Naive thymus-derived CD8-positive, alpha-beta T cell (primary cell): ENCODE results near the gene SACM1L. TPM values are rescaled to one million over a fixed set of nuclear protein-coding genes. Genes with fewer than 3 reads are reported as not detected.
"Not testable (repeated sequence)": the region's sequence is repeated elsewhere in the genome, so short reads cannot be mapped to it uniquely, and the experiment has no call there.

Source experiments
- ATAC-seq, 2 donors: fragments of 150-1000 bp; cut with Tn5 transposase in 1 of 2; sonication (Bioruptor Pico), chemical (Tn5 transposase) in 1 of 2; 1 replicate in 1 of 2; 2 replicates in 1 of 2; pipeline ENCODE4 v1.10.0; 2021; ENCODE audit warnings: mild to moderate bottlenecking in 2 of 2, moderate library complexity in 2 of 2
- POLR2A ChIA-PET: fragments of 350-600 bp; sonication (Branson Sonifier 250); formaldehyde crosslinking; loops from one replicate; lab custom pipeline; 2021; ENCODE audit warnings: antibody characterized with exemption; lab: Charles Lee
- DNase-seq, 10 donors: peaks; one replicate each; pipeline versions ENCODE4 v3.0.0 to v3.0.0-alpha.2; 2020 to 2022
- H3K27ac Mint-ChIP-seq, 10 donors: one replicate each; pipeline ENCODE4 v1.8.0; 2020 to 2022; ENCODE audit warnings: mild to moderate bottlenecking in 10 of 10, mixed read lengths in 10 of 10, moderate library complexity in 4 of 10, inconsistent platforms in 1 of 10
- H3K27me3 Mint-ChIP-seq, 5 donors: one replicate each; pipeline ENCODE4 v1.8.0; 2021 to 2022; ENCODE audit warnings: mixed read lengths in 5 of 5
- H3K36me3 Mint-ChIP-seq, 3 donors: one replicate each; pipeline ENCODE4 v1.8.0; 2020 to 2022; ENCODE audit warnings: mixed read lengths in 3 of 3, mild to moderate bottlenecking in 2 of 3, inconsistent platforms in 1 of 3
- H3K4me1 Mint-ChIP-seq, 4 donors: one replicate each; pipeline ENCODE4 v1.8.0; 2021 to 2022; ENCODE audit warnings: mixed read lengths in 4 of 4
- H3K4me3 Mint-ChIP-seq, 10 donors: one replicate each; pipeline ENCODE4 v1.8.0; 2020 to 2022; ENCODE audit warnings: mild to moderate bottlenecking in 10 of 10, mixed read lengths in 10 of 10, moderate library complexity in 6 of 10, inconsistent platforms in 1 of 10
- H3K9me3 Mint-ChIP-seq, 9 donors: one replicate each; pipeline ENCODE4 v1.8.0; 2020 to 2022; ENCODE audit warnings: mixed read lengths in 9 of 9, mild to moderate bottlenecking in 3 of 9, inconsistent platforms in 1 of 9, moderate library complexity in 1 of 9
- polyA plus RNA-seq, 3 donors: library from polyadenylated mRNA; unstranded; fragments of 300-500 nt; fragmentation: Illumina TruSeq; gene quantifications; one replicate each; pipeline ENCODE4 v1.2.3, GENCODE V29; 2021
- total RNA-seq, 8 experiments: library from RNA in 2 of 8; stranded (reverse) in 2 of 8; gene quantifications; one replicate each; pipeline ENCODE4 v1.2.3 and lab custom pipeline; 2021 to 2026

The SACM1L gene
- total and polyA plus RNA-seq, 5 experiments from 2014 or later = 18.8 to 94.4 (median 30.3) TPM

- POLR2A ChIA-PET = interaction anchor here (0.7 kb wide), 3 partner anchors 15 to 342 kb away, joined by 4 read pairs; no protein-coding TSS in a partner anchor
Measured at GRCh38 chr3:45749036-45749600, 59.9 kb downstream of the SACM1L start.

GRCh38 chr3:45749880-45750279 is 60.7 kb downstream of the SACM1L start:
- peak overlapping the region in 2 of 10 donors; percentile 46 to 72 for H3K27ac Mint-ChIP-seq
- POLR2A ChIA-PET = no interaction called here
- H3K4me1 Mint-ChIP-seq = peaks cover 0 to 6% (median 0%) of the 10 kb centered on the region in 4 donors
- no peaks in the 10 kb centered on the region for H3K9me3 Mint-ChIP-seq
- no peak overlapping the region for H3K4me3 Mint-ChIP-seq
- H3K36me3 Mint-ChIP-seq = peaks cover 0 to 19% (median 4%) of the 10 kb centered on the region in 3 donors
- DNase-seq (no peak), ATAC-seq (no peak)
- no peaks in the 10 kb centered on the region for H3K27me3 Mint-ChIP-seq

More at GRCh38 chr3:45749036-45749600, 59.9 kb downstream of the SACM1L start:
- peaks cover 0 to 22% (median 4%) of the 10 kb centered on the region in 3 donors for H3K36me3 Mint-ChIP-seq
- not testable (repeated sequence) for H3K4me1 Mint-ChIP-seq, DNase-seq, ATAC-seq, H3K27me3 Mint-ChIP-seq, H3K4me3 Mint-ChIP-seq, H3K9me3 Mint-ChIP-seq
- peak overlapping the region in 4 of 10 donors; percentile 6 to 52 (median 43) for H3K27ac Mint-ChIP-seq

- Mint-ChIP-seq H3K4me1 (peaks cover 0 to 6% (median 0%) of the 10 kb centered on the region in 4 donors), H3K4me3 (no peak overlapping the region), H3K27ac (peak overlapping the region in 1 of 10 donors; percentile 58), H3K9me3 (no peaks in the 10 kb centered on the region), H3K27me3 (no peaks in the 10 kb centered on the region), H3K36me3 (peaks cover 0 to 6% (median 0%) of the 10 kb centered on the region in 3 donors)
- POLR2A ChIA-PET = no interaction called here
- DNase-seq (no peak), ATAC-seq (no peak)
Measured at GRCh38 chr3:45751537-45752242, 62.5 kb downstream of the SACM1L start.

GRCh38 chr3:45753095-45753494 is 63.9 kb downstream of the SACM1L start:
- H3K36me3 Mint-ChIP-seq = peaks cover 0 to under 1% (median 0%) of the 10 kb centered on the region in 3 donors

GRCh38 chr3:45754461-45754860 is 65.3 kb downstream of the SACM1L start:
- no peak for ATAC-seq
- POLR2A ChIA-PET = no interaction called here
- Mint-ChIP-seq H3K4me3 (no peak overlapping the region), H3K9me3 (no peaks in the 10 kb centered on the region), H3K4me1 (peaks cover 0 to 3% (median 0%) of the 10 kb centered on the region in 4 donors), H3K27me3 (no peaks in the 10 kb centered on the region), H3K36me3 (no peaks in the 10 kb centered on the region), H3K27ac (no peak overlapping the region)
- no peak for DNase-seq

More at GRCh38 chr3:45753095-45753494, 63.9 kb downstream of the SACM1L start:
- H3K4me3 Mint-ChIP-seq = no peak overlapping the region
- H3K27ac Mint-ChIP-seq = peak overlapping the region in 1 of 10 donors; percentile 21
- H3K27me3 Mint-ChIP-seq = no peaks in the 10 kb centered on the region
- DNase-seq (no peak), ATAC-seq (no peak)
- POLR2A ChIA-PET = no interaction called here
- peaks cover 0 to 6% (median 0%) of the 10 kb centered on the region in 4 donors for H3K4me1 Mint-ChIP-seq
- no peaks in the 10 kb centered on the region for H3K9me3 Mint-ChIP-seq

- Mint-ChIP-seq H3K27ac (no peak overlapping the region), H3K4me1 (peaks cover 0 to 3% (median under 1%) of the 10 kb centered on the region in 4 donors), H3K9me3 (no peaks in the 10 kb centered on the region), H3K36me3 (no peaks in the 10 kb centered on the region), H3K27me3 (peaks cover 0 to 3% (median 0%) of the 10 kb centered on the region in 5 donors), H3K4me3 (no peak overlapping the region)
- no peak for DNase-seq
- POLR2A ChIA-PET = no interaction called here
- ATAC-seq = no peak
Measured at GRCh38 chr3:45756055-45756454, 66.9 kb downstream of the SACM1L start.

- DNase-seq, H3K9me3 Mint-ChIP-seq, H3K4me1 Mint-ChIP-seq, H3K36me3 Mint-ChIP-seq, H3K27ac Mint-ChIP-seq, POLR2A ChIA-PET, ATAC-seq, H3K4me3 Mint-ChIP-seq: not testable (repeated sequence)
- H3K27me3 Mint-ChIP-seq = peaks cover 0 to 10% (median 0%) of the 10 kb centered on the region in 5 donors
Measured at GRCh38 chr3:45757141-45757540, 67.9 kb downstream of the SACM1L start.

- Mint-ChIP-seq H3K36me3 (no peaks in the 10 kb centered on the region), H3K4me3 (no peak overlapping the region), H3K4me1 (peaks cover 3 to 6% (median 3%) of the 10 kb centered on the region in 4 donors)
Measured at GRCh38 chr3:45758871-45759270, 69.7 kb downstream of the SACM1L start.

GRCh38 chr3:45759851-45760250 is 70.7 kb downstream of the SACM1L start:
- POLR2A ChIA-PET = interaction anchor here (1.2 kb wide), 1 partner anchor 9 kb away, joined by 3 read pairs; no protein-coding TSS in a partner anchor
- H3K4me1 Mint-ChIP-seq = peaks cover 3 to 6% (median 3%) of the 10 kb centered on the region in 4 donors
- peak overlapping the region in 1 of 10 donors; percentile 73 for H3K4me3 Mint-ChIP-seq
- no peaks in the 10 kb centered on the region for H3K36me3 Mint-ChIP-seq
- H3K27ac Mint-ChIP-seq = peak overlapping the region in 1 of 10 donors; percentile 29
- ATAC-seq (no peak), DNase-seq (no peak)
- peaks cover 0 to 15% (median 0%) of the 10 kb centered on the region in 5 donors for H3K27me3 Mint-ChIP-seq
- H3K9me3 Mint-ChIP-seq = no peaks in the 10 kb centered on the region

More at GRCh38 chr3:45758871-45759270, 69.7 kb downstream of the SACM1L start:
- POLR2A ChIA-PET = interaction anchor here (1.2 kb wide), 1 partner anchor 10 kb away, joined by 3 read pairs; no protein-coding TSS in a partner anchor
- H3K27me3 Mint-ChIP-seq = peaks cover 0 to 12% (median 0%) of the 10 kb centered on the region in 5 donors
- H3K9me3 Mint-ChIP-seq = no peaks in the 10 kb centered on the region
- no peak overlapping the region for H3K27ac Mint-ChIP-seq
- ATAC-seq = no peak
- no peak for DNase-seq

- DNase-seq = peak in 7 of 10 donors; percentile 19 to 42 (median 32)
- peaks cover 3 to 6% (median 3%) of the 10 kb centered on the region in 4 donors for H3K4me1 Mint-ChIP-seq
- POLR2A ChIA-PET = no interaction called here
- no peaks in the 10 kb centered on the region for H3K36me3 Mint-ChIP-seq
- peaks cover 0 to 15% (median 0%) of the 10 kb centered on the region in 5 donors for H3K27me3 Mint-ChIP-seq
- H3K27ac Mint-ChIP-seq = peak overlapping the region in 1 of 10 donors; percentile 43
- peak in 1 of 2 donors; percentile 53 for ATAC-seq
- no peaks in the 10 kb centered on the region for H3K9me3 Mint-ChIP-seq
- H3K4me3 Mint-ChIP-seq = no peak overlapping the region
Measured at GRCh38 chr3:45760878-45761711, 71.9 kb downstream of the SACM1L start.

GRCh38 chr3:45761831-45762230 is 72.6 kb downstream of the SACM1L start:
- Mint-ChIP-seq H3K27me3 (peaks cover 0 to 15% (median 0%) of the 10 kb centered on the region in 5 donors), H3K9me3 (peaks cover 0 to 3% (median 0%) of the 10 kb centered on the region in 9 donors), H3K27ac (no peak overlapping the region), H3K4me1 (peaks cover 3 to 6% (median 3%) of the 10 kb centered on the region in 4 donors), H3K36me3 (no peaks in the 10 kb centered on the region), H3K4me3 (no peak overlapping the region)
- POLR2A ChIA-PET = no interaction called here
- ATAC-seq (no peak), DNase-seq (no peak)
